Measurements from ENCODE around the gene AKR1B15. TPM values are rescaled to one million over a fixed set of nuclear protein-coding genes. Genes with fewer than 3 reads are reported as not detected.
"Not testable (repeated sequence)": the region's sequence is repeated elsewhere in the genome, so short reads cannot be mapped to it uniquely, and the experiment has no call there.

The AKR1B15 gene
- total RNA-seq, 2 experiments from 2014 or later: not detected

GRCh38 chr7:134558370-134558769, 9.5 kb downstream of the AKR1B15 start:
- H3K27ac ChIP-seq (ENCODE audit: low read depth in 1 of 2, low read length in 2 of 2): no peak overlapping the region
- peaks cover 7% of the 10 kb centered on the region for H3K4me1 ChIP-seq (ENCODE audit: insufficient read depth, low read length)
- Mint-ChIP-seq H3K9me3 (peaks cover 4% of the 10 kb centered on the region), H3K4me1 (ENCODE audit: low read depth) (peaks cover 16% of the 10 kb centered on the region), H3K27me3 (no peaks in the 10 kb centered on the region), H3K27ac (no peak overlapping the region), H3K4me3 (no peak overlapping the region), H3K36me3 (ENCODE audit: low read depth) (no peaks in the 10 kb centered on the region)
- no peak overlapping the region for H3K4me3 ChIP-seq (ENCODE audit: low read length)
- no peaks in the 10 kb centered on the region for H3K36me3 ChIP-seq (ENCODE audit: insufficient read depth, low read length)
- no peaks in the 10 kb centered on the region for H3K9me3 ChIP-seq (ENCODE audit: control insufficient read depth in 1 of 2, insufficient read depth in 1 of 2, low read length in 2 of 2)
- POLR2A ChIA-PET: no interaction called here
- ATAC-seq (ENCODE audit: poor library complexity): no peak
- H3K27me3 ChIP-seq (ENCODE audit: control insufficient read depth in 1 of 2, insufficient read depth in 2 of 2, low read length in 2 of 2): peaks cover 0 to 2% of the 10 kb centered on the region in 2 experiments
- TF ChIP-seq, protein P1, sequence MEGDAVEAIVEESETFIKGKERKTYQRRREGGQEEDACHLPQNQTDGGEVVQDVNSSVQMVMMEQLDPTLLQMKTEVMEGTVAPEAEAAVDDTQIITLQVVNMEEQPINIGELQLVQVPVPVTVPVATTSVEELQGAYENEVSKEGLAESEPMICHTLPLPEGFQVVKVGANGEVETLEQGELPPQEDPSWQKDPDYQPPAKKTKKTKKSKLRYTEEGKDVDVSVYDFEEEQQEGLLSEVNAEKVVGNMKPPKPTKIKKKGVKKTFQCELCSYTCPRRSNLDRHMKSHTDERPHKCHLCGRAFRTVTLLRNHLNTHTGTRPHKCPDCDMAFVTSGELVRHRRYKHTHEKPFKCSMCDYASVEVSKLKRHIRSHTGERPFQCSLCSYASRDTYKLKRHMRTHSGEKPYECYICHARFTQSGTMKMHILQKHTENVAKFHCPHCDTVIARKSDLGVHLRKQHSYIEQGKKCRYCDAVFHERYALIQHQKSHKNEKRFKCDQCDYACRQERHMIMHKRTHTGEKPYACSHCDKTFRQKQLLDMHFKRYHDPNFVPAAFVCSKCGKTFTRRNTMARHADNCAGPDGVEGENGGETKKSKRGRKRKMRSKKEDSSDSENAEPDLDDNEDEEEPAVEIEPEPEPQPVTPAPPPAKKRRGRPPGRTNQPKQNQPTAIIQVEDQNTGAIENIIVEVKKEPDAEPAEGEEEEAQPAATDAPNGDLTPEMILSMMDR (IDR thresholded peaks at IDR 0.05): no peak
- intact Hi-C loops (cut with DNase I, micrococcal nuclease): no loop called here
- CTCF ChIA-PET: no interaction called here
- no peak for DNase-seq

- H3K4me3 ChIP-seq (ENCODE audit: low read length); ATAC-seq (ENCODE audit: poor library complexity); H3K36me3 ChIP-seq (ENCODE audit: insufficient read depth, low read length); H3K27me3 ChIP-seq (ENCODE audit: control insufficient read depth in 1 of 2, insufficient read depth in 2 of 2, low read length in 2 of 2); H3K4me1 ChIP-seq (ENCODE audit: insufficient read depth, low read length); H3K27me3 Mint-ChIP-seq; H3K36me3 Mint-ChIP-seq (ENCODE audit: low read depth); intact Hi-C loops (cut with DNase I, micrococcal nuclease); POLR2A ChIA-PET; DNase-seq; H3K9me3 ChIP-seq (ENCODE audit: control insufficient read depth in 1 of 2, insufficient read depth in 1 of 2, low read length in 2 of 2); H3K9me3 Mint-ChIP-seq; H3K27ac ChIP-seq (ENCODE audit: low read depth in 1 of 2, low read length in 2 of 2): not testable (repeated sequence)
- peak overlapping the region; percentile 58 for H3K27ac Mint-ChIP-seq
- H3K4me3 Mint-ChIP-seq: peak overlapping the region; percentile 21
- peaks cover 16% of the 10 kb centered on the region for H3K4me1 Mint-ChIP-seq (ENCODE audit: low read depth)
- CTCF ChIA-PET: interaction anchor here (0.8 kb wide), 1 partner anchor 15 kb away, joined by 3 read pairs; no protein-coding TSS in a partner anchor
Observed at GRCh38 chr7:134561616-134562015, 12.7 kb downstream of the AKR1B15 start.

DNA sequence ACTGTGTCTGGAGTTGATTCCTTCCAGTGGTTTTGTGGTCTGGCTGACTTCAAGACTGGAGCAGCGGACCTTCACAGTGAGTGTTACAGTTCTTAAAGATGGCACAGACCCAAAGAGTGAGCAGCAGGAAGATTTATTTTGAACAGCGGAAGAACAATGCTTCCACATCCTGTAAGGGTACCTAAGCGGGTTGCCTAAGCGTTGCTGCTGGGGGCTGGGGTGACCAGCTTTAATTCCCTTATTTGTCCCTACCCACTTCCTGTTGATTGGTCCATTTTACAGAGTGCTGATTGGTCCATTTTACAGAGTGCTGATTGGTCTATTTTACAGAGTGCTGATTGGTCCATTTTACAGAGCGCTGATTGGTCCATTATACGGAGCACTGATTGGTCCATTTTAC, 13.2 kb downstream of the AKR1B15 start:
- peaks cover 4% of the 10 kb centered on the region for H3K9me3 Mint-ChIP-seq
- Histone ChIP-seq H3K4me3 (ENCODE audit: low read length) (no peak overlapping the region), H3K27me3 (ENCODE audit: control insufficient read depth in 1 of 2, insufficient read depth in 2 of 2, low read length in 2 of 2) (peaks cover 0 to 4% of the 10 kb centered on the region in 2 experiments), H3K4me1 (ENCODE audit: insufficient read depth, low read length) (peaks cover 7% of the 10 kb centered on the region), H3K27ac (ENCODE audit: low read depth in 1 of 2, low read length in 2 of 2) (no peak overlapping the region), H3K9me3 (ENCODE audit: control insufficient read depth in 1 of 2, insufficient read depth in 1 of 2, low read length in 2 of 2) (no peaks in the 10 kb centered on the region), H3K36me3 (ENCODE audit: insufficient read depth, low read length) (no peaks in the 10 kb centered on the region)
- ATAC-seq (ENCODE audit: poor library complexity): peak; percentile 91
- H3K27me3 Mint-ChIP-seq: no peaks in the 10 kb centered on the region
- H3K4me3 Mint-ChIP-seq: peak overlapping the region; percentile 21
- intact Hi-C loops (cut with DNase I, micrococcal nuclease): no loop called here
- TF ChIP-seq, protein P1 (IDR thresholded peaks at IDR 0.05): no peak
- no peaks in the 10 kb centered on the region for H3K36me3 Mint-ChIP-seq (ENCODE audit: low read depth)
- peak overlapping the region; percentile 58 for H3K27ac Mint-ChIP-seq
- DNase-seq: peak in 6 of 14 experiments; percentile 0 to 34 (median 14)
- ChIA-PET POLR2A (no interaction called here), CTCF (no interaction called here)
- peaks cover 16% of the 10 kb centered on the region for H3K4me1 Mint-ChIP-seq (ENCODE audit: low read depth)

GRCh38 chr7:134563398-134563749, 14.5 kb downstream of the AKR1B15 start:
- H3K4me3 ChIP-seq (ENCODE audit: low read length); CTCF ChIA-PET; H3K27me3 ChIP-seq (ENCODE audit: control insufficient read depth in 1 of 2, insufficient read depth in 2 of 2, low read length in 2 of 2); intact Hi-C loops (cut with DNase I, micrococcal nuclease); DNase-seq; POLR2A ChIA-PET; H3K4me3 Mint-ChIP-seq; ATAC-seq (ENCODE audit: poor library complexity); H3K4me1 ChIP-seq (ENCODE audit: insufficient read depth, low read length); H3K27me3 Mint-ChIP-seq; H3K27ac ChIP-seq (ENCODE audit: low read depth in 1 of 2, low read length in 2 of 2); H3K27ac Mint-ChIP-seq; H3K9me3 Mint-ChIP-seq; H3K36me3 Mint-ChIP-seq (ENCODE audit: low read depth); H3K36me3 ChIP-seq (ENCODE audit: insufficient read depth, low read length); H3K9me3 ChIP-seq (ENCODE audit: control insufficient read depth in 1 of 2, insufficient read depth in 1 of 2, low read length in 2 of 2): not testable (repeated sequence)
- peaks cover 16% of the 10 kb centered on the region for H3K4me1 Mint-ChIP-seq (ENCODE audit: low read depth)

All from CD4-positive, alpha-beta T cell (primary cell).